Stimulated activated CD4-positive, alpha-beta T cell treated with anti-CD3 and anti-CD28 coated beads, Interleukin-15, amount 100 ng/mL, for 1 hour (primary cell): Measurements from ENCODE around the gene QARS1.

Source experiments
- DNase-seq, 2 donors: peaks; one replicate each; pipeline ENCODE4 v3.0.0-alpha.2; 2020; ENCODE audit warnings: low read depth in 1 of 2, low spot score in 1 of 2

The QARS1 gene

DNA sequence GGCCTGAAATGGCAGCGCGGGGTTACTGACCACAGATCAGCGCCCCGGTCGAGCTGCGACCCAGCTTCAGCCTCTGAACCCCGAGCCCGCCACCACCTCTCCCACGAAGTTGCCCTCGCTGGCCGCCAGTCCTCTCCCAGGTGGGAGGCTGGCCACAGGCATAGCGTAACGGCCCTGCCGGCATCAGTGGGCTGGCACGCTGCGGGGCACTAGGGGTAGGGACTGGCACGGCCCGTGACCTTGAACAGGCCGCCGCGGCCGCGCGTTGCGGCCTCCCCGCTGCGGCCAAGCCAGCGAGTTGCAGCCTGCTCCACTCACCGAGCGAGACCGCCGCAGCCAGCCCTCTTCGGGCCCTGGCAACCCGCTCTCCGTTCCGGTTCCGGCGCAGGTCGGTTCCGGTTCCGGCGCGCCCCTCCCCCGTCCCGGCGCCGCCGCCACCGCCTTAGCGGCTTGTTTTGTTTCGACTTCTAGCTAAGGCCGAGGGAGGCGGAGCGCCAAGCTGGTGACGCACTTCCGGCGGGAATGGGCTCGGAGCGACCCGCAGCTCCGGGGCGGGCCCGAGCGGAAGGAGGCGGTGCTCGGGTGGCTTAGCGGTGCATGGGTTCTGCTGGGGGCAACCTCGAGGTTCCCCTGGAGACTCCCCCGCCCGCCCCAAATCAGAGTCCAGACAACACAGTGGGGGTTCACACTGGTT is 16.0 kb upstream of the QARS1 start, which contains the start of gene USP19:
TSS of gene USP19 (minus strand) at position 386 of the 694 bp plus-strand sequence. CDS start 1,678 bp downstream, outside the sequence.
- DNase-seq, result peak; percentile 83 to 92

DNA sequence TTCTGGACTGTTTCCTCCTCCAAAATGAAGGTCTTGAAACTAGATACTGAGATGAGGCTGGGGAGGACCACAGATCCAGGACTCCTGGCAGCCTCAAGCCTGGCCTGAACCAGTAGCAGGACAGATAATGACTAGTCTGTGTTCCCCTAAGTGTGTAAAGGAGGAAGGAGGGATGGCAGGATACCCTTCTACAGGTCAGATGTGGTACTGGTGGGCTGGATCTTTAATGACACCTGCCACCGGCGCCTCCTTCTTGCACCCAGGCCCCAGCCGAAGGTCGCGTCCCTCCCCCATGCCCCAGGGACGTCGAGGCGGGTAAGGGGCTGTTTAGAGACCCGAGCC is 15.5 kb upstream of the QARS1 start:
- DNase-seq, result no peak

DNA sequence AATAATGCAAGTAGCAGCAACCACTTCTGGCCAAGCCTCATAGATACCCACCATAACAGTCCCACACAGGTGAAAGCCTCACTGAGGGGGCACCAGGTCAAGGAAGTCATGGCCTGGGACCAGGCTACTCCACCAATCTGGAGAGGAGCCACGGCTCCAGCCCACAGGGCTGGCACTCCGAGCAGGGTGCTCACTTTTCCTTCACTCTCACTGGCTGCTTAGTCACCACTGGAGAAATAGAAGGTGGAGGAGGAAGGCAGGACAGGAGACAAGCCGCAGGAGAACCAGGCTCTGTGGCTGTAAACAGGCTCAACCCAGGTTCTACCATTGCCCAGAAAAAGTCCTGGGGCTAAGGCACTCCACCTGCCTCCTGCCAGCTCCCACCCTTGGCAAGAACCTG is 14.9 kb upstream of the QARS1 start:
- DNase-seq, result no peak

DNA sequence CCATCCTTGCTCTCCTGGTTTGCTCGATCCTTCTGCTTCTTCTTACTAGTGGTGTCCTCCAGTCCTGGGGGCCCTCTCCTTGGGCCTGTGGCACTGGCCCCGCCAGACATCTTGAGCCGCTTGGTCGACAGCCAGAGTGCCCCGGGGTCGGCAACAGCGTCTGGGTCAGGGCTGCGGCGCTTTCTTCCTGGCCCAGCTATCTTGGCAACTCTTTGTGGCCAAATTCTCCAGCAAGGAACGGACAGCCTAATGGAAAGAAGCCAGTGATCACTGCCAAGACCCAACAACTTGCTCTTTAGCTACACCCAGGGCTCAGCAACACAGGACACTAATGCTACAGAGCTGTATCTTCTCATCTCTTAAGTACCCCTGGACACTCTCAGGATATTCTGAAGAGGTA is 14.5 kb upstream of the QARS1 start:
- no peak for DNase-seq

GRCh38 chr3:49112262-49112661 is 7.7 kb upstream of the QARS1 start:
- no peak for DNase-seq

DNA sequence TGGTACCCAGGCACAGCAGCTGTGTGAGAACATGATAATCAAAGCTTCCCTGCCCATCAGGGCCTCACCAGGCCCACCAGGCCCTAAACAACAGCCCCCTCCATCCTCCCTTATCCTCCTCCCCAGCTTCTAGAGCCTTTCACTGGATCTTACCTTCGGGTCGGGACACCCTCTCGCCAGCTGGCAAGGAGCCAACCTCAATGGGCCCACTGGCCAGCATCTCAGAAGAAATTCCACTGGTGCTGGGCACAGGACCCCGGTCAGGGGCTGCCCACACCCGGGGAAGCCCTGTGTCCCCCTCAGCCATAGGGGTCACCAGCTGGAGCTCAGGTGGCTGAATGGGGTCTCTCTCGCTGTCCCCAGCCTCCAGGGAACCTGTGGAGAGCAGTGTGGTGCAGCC is 6.8 kb upstream of the QARS1 start:
- DNase-seq, result no peak

DNA sequence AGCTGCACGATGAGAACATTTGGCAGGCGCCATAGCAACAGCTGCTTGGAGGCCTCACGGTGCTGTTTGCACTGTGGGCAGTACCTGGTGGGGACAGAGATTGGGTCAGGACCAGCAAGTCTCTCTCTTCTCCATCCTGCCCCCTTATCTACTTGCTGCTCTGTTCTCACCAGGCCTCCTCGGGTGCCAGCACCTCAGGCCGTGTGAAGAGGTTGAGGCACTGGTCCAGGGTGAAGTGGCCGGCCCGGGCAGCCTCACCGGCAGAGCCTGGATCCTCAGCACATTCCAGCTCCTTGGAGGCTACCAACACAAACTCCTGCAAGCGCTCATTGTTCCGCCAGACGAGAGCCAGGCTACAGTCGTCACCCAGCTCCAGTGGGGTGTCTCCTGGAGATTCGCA is 6.2 kb upstream of the QARS1 start:
- DNase-seq, result no peak

DNA sequence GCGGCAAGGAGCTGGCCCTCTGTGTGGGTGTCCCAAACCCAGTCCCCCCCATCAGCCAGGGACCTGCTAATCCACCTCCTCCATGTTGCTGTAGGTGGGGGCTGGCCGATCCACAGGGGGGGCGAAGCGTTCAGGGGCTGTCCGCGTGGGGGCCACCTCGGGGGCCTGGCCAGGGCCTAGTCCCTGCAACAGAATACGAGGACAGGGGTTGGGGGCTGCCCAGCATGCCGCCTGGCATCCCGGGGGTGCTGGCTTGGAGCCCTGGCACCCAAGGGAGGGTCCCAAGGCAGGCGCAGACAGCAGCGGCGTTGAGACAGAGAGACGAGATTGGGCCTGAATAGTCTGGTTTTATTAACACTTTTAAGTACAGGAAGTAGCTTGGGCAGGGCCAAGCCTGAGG is 3.8 kb upstream of the QARS1 start:
- no peak for DNase-seq

- DNase-seq, result no peak
These were observed 518 bp downstream of the QARS1 start for GRCh38 chr3:49104052-49104426.

GRCh38 chr3:49100046-49100615 is 4.4 kb downstream of the QARS1 start:
- no peak for DNase-seq

- no peak for DNase-seq
These were observed 5.5 kb downstream of the QARS1 start for GRCh38 chr3:49098910-49099630.

- no peak for DNase-seq
These were observed 6.1 kb downstream of the QARS1 start for GRCh38 chr3:49098429-49098828.

- peak; percentile 86 to 90 for DNase-seq
These were observed 10.4 kb downstream of the QARS1 start, which contains the start of gene QRICH1 for GRCh38 chr3:49093853-49094767. Gene QRICH1 (minus strand): TSS chr3:49094071. CDS start chr3:49077017, 17,054 bp downstream.

DNA sequence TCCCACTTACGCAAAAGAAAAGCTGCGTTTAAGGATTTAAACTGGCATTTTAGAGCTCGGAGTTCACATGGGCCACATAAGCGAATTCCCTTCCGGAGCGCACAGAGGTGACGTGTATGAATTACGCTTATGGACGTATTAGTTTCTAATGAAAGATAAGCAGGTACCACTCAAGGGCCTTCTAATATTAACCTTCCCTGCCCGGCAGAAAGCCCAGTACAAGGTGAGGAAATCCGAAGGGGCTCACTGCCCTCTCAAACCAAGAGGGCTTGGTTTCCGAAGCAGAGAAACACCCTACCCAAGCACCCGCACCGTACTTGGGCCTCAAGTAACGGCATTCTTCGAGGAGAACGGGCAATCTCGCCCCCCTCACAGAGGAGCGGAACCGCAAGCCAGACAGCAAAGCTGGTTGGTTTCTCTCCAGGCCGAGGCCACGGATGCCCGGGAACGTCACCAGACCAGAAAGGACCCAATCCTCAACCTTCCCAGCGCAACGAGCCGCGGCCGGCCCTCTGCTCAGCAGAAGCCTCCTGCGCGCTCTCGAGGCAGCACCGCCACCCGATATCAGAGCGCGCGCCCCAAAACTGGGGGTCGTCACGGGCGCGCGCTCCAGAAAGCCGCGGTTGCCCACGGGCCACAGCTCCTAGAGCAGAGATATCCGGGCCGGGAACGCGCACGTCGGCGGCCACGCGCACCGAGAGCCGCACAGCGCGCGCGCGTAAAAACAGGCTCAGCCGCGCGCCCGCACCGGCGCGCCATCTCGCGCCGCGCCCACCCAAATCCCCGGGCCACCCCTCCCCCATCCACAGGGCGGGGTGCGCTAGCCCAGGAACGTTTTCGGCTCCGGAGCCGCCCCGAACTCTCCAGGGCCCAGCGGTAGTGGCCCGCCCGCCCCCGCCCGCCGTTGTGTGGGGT is 11.4 kb downstream of the QARS1 start:
- peak; percentile 57 to 74 for DNase-seq

DNA sequence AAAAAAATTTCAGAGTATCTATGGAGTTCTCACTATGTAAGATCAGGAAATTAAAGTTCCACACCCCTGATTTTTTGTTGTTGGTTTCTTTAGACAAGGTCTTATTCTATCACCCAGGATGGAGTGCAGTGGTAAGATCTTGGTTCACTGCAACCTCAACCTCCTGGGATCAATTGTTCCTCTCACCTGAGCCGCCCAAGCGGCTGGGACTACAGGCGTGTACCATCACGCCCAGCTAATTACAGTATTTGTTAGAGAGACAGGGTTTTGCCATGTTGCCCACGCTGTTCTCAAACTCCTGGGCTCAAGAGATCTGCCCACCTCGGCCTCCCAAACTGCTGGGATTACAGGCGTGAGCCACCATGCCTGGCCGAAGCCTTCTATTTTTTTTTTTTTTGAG is 23.1 kb downstream of the QARS1 start:
- no peak for DNase-seq

GRCh38 chr3:49079270-49079669 is 25.3 kb downstream of the QARS1 start:
- no peak for DNase-seq

DNA sequence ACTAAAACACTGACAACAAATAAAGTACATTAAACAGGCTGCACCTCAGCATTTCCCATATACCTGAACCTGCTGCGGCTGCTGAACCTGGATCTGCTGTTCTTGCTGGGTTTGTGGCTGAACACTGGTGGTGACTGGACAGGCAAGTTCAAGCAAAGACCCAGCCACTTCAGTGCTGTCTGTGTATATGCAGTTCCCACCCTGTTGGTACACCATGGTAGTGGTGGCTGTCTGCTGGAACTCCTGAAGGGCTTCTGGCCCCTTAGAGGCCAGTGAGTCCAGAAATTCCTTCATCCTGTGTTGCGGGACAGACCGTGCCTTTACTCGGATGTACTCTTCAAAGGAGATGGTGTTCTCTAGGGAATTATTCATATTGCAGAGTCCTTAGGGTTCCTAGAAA is 27.9 kb downstream of the QARS1 start:
- no peak for DNase-seq

DNA sequence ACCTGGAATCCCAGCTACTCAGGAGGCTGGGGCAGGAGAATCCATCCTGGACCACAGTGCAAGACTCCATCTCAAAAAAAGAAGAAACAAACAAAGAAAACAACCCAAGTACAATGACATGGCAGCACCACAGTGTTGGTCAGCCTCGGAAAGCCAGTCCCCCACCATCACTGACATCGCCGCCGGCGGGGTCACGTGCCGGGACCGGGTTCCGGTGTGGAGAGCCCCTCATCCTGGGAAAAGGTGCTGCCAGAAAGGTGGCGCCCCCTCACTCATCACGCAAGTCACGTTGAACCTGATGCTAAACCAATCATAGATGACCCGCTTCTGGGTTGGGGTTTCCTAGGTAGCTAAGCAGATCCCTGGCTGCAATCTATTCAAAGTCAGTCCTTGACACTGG is 28.4 kb downstream of the QARS1 start:
- no peak for DNase-seq

DNA sequence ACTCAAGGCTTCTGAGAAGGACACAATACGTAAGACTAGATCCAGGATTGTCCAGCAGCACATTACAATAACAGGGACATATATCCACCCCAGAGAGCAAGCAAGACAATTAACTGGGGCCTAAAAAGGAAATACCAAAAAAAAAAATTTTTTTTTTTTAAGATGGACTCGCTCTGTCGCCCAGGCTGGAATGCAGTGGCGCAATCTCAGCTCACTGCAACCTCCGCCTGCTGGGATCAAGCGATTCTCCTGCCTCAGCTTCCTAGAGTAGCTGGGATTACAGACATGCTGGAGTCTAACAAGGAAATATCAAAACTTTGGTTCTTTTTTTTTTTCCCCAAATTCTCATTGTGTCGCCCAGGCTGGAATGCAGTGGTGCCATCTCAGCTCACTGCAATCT is 46.5 kb downstream of the QARS1 start:
- DNase-seq, result no peak

GRCh38 chr3:49057268-49057667 is 47.3 kb downstream of the QARS1 start:
- DNase-seq, result no peak
